GM23248 (cell line): ENCODE measurements around the gene COP1.

Experiments used
- EZH2 ChIP-seq: fragments of 200-600 bp; sonication (generic); IDR thresholded peaks from 2 replicates; pipeline ENCODE4 v1.6.1; 2018; ENCODE audit warnings: antibody characterized with exemption, mild to moderate bottlenecking; ENCODE audit not compliant: insufficient read depth, poor library complexity, severe bottlenecking
- EZH2phosphoT487 ChIP-seq: fragments of 200-600 bp; sonication (generic); IDR thresholded peaks from 2 replicates; pipeline ENCODE4 v1.6.1; 2018; ENCODE audit warnings: antibody characterized with exemption, moderate library complexity, mild to moderate bottlenecking, low read depth; ENCODE audit not compliant: insufficient read depth

DNA sequence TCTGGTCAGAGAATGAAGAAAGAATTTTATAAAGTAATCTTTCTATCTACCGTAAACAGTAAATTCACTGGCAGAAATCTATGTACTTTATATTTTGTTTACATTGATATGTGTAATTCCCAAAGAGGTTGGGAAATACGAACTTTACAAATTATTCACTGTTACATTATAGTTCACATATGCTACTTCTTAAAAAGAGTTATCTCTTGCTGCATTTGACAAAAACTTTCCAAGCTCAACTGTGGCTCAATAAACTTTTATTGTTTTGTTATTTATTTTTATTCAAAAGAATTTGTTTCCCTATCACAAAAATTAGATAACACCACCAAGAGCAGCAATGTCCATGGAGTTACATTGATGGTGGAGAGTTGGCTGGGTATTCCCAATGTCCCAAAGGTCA lies 262.5 kb downstream of the COP1 start:
- TF ChIP-seq EZH2 (no peak), EZH2phosphoT487 (no peak)
